Ramos (cell line): ENCODE measurements around the gene METTL16.

ENCODE experiments used
- in situ Hi-C: fragments of 300-500 bp; cut with MboI; formaldehyde crosslinking; loops from one replicate; pipeline ENCODE4 v1.14.3; 2022; ENCODE audit warnings: low sequenced_read_pairs; ENCODE audit not compliant: unreplicated experiment

METTL16 gene

GRCh38 chr17:2418572-2418971 lies 93.1 kb downstream of the METTL16 start:
- in situ Hi-C loops: no loop called here

GRCh38 chr17:2416010-2416734 lies 95.5 kb downstream of the METTL16 start:
- in situ Hi-C loops: no loop called here

- in situ Hi-C loops: no loop called here
Observed at GRCh38 chr17:2415081-2415480, 96.6 kb downstream of the METTL16 start.

GRCh38 chr17:2414446-2415064 lies 97.1 kb downstream of the METTL16 start:
- in situ Hi-C loops: loop anchor here (5.0 kb wide), 1 partner anchor 37 kb away; no protein-coding TSS in a partner anchor

GRCh38 chr17:2412561-2413021 lies 99.1 kb downstream of the METTL16 start:
- in situ Hi-C loops: loop anchor here (5.0 kb wide), 1 partner anchor 35 kb away; no protein-coding TSS in a partner anchor

GRCh38 chr17:2410951-2411350 lies 100.7 kb downstream of the METTL16 start:
- in situ Hi-C loops: loop anchor here (5.0 kb wide), 1 partner anchor 34 kb away; no protein-coding TSS in a partner anchor

- in situ Hi-C loops: no loop called here
Observed at GRCh38 chr17:2406903-2407790, 104.5 kb downstream of the METTL16 start.

- in situ Hi-C loops: no loop called here
Observed at GRCh38 chr17:2406271-2406902, 105.3 kb downstream of the METTL16 start.

- in situ Hi-C loops: no loop called here
Observed at GRCh38 chr17:2405247-2405926, 106.3 kb downstream of the METTL16 start.

- in situ Hi-C loops: no loop called here
Observed at GRCh38 chr17:2403044-2403443, 108.6 kb downstream of the METTL16 start.

- in situ Hi-C loops: no loop called here
Observed at GRCh38 chr17:2402544-2402943, 109.1 kb downstream of the METTL16 start.

GRCh38 chr17:2401426-2402221 lies 110.1 kb downstream of the METTL16 start:
- in situ Hi-C loops: no loop called here

- in situ Hi-C loops: no loop called here
Observed at GRCh38 chr17:2400877-2401425, 110.7 kb downstream of the METTL16 start, which contains the start of gene MNT. MNT (minus strand) TSS chr17:2401060; CDS start chr17:2400712, 348 bp downstream.

- in situ Hi-C loops: no loop called here
Observed at GRCh38 chr17:2400474-2400866, 111.2 kb downstream of the METTL16 start.

GRCh38 chr17:2399572-2400473 lies 111.9 kb downstream of the METTL16 start:
- in situ Hi-C loops: no loop called here

GRCh38 chr17:2398655-2399571 lies 112.8 kb downstream of the METTL16 start:
- in situ Hi-C loops: no loop called here
